Measurements from ENCODE around the gene ARHGAP15.
A peak's percentile ranks its signal among the peaks of the same experiment; 100 is the strongest.

ARHGAP15 gene

DNA sequence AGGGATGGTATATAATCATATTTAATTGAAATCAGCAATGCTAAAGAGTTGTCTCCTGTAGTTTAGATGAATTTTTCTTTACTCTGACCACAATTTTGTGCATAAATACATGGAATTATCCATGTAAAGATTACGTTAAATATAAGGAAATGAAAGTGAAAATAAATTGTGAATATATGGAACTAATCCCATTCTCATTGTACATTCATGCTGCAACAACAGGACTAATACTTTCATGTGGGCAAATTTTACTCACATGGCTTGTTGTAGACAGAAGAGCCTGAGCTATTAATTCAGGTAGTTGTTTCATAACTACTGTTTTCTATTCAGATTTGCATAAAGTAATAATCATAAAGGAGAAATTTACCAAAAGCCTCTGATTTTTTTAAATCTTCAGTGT is 357.8 kb downstream of the ARHGAP15 start:
- DNase-seq (ENCODE audit: low spot score), result no peak

DNA sequence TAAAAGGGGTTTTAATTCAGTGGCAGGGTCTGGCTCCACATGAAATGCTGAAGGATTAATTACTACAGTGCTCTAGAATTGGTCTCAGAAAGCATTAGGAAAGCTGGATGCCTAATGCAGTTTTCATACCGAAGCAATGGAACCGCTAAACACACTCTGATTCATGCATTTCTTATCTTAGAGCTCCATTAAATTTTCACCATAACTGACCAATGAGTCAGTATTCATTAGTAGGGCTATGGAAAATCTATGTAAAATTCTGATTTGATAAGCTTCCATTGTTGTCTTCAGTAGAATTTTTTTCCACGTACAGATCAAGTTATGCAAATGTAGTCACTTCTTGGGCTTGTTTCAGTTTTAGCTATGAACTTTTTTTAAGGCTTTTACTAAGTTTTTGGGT is 359.9 kb downstream of the ARHGAP15 start:
- peak; percentile 18 for DNase-seq (ENCODE audit: low spot score)

DNA sequence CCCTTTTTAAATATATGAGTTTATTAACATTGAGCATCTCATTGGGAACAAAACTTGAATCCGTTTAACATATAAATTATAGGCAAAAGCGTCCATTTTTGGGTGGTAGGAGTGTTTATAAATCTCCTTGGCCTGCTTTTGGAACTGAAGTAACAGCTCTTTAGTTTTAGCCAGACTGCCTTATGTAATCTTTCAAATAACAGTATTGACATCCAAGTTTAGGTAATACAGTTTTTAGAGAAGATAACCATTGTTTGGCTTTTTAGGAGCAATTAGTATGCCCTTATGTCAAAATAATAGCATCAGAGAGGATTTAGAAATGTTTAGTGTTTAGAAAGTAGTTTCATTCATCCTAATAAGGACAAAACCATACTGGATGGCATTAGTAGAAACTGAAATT is 361.9 kb downstream of the ARHGAP15 start:
- no peak for DNase-seq (ENCODE audit: low spot score)

DNA sequence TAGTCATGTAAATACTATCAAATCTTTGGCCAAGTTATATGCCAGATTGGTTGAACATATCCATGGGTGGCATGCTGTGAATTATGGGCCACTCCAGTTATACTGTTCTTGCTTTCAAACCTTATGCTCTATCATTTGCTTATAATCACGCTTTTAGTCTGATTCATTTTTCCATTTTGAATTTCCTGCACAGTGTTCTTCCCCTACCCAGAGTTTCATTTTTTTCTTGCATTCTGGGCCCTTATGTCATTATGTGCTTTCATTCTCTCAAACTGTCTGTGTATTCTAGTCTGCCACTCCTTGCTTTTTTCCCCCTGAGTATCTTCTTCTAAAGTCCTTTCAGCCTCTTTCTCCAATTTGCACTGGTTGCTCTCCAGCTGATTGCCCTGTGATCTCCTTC is 364.1 kb downstream of the ARHGAP15 start:
- no peak for DNase-seq (ENCODE audit: low spot score)

DNA sequence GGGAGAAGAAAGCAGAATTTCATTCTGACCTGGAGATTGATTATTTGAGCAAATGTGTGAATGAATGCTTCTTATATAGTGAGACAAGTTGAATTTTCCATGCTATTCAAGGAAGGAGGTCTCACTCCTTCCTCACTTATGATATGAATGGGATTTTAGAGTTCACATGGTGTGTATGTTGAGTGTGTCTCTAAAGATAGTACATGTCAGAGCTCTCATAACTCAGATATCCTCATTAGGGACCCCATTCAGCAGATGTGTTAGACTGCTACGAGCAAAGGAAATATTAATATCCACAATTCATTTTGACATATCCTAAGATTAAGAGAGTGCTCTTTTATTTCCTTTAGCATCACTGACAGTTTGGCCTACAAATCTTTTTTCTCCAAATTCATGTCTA is 368.5 kb downstream of the ARHGAP15 start:
- no peak for DNase-seq (ENCODE audit: low spot score)

DNA sequence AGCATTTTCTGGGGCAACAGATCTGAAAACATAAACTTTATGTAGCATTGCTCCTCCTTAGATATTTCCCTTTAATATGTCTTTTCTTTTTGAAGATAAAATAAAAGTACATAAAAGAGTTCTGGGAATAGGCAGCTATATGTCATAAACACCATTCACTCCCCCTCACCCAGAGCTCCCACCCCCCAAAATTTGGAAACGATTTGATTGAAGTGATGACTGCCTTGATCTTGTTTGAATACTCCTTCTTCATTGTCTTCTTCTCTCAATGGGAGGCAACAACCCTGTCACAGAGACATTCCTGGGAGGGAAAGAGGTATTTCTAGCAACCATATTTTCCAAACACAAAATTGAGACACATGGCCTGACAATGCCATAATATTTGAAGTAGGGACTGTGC is 369.3 kb downstream of the ARHGAP15 start:
- no peak for DNase-seq (ENCODE audit: low spot score)

DNA sequence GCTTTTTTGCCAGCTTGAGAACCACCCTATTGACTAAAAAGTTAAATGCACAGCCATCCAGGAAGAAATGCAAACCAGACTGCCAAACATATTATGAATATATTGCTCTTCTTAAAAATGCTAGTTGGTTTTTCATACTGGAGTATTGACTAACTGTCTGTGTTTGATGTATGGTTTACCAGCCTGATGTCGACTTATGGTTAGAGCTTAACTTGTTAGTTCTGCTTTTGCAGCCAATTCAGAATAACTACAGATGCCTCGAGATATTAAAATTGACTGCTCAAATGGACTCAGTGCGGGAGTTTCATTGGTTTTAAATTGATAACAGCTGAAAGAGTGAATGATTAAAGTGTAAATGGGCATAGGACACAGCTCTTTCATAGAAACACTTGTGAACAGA is 369.8 kb downstream of the ARHGAP15 start:
- no peak for DNase-seq (ENCODE audit: low spot score)

DNA sequence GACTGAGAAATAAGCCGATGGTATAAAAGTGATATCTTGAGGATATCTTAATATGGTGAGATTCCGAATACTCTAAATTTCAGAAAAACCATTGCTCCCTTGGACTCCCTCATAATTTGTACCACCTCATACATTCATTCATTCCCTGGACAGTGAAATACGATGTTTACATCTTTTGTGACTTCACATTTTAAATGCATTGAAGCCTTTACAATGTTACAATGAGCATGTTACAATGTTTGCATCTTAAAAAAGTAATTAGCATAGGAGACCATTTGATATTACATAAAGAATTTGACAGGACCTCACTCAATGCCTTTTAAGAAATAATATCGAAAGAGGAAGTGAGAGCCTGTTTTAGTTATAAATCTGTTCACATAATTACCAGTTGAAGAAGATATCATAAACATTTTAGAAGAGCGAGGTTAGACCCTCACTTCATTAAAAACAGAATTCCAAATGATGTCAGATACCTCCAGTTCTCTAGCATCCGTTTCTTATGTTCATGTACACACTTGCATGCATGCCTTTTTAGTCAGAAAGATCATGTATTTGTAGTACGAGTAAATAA is 372.0 kb downstream of the ARHGAP15 start:
- DNase-seq (ENCODE audit: low spot score), result no peak

DNA sequence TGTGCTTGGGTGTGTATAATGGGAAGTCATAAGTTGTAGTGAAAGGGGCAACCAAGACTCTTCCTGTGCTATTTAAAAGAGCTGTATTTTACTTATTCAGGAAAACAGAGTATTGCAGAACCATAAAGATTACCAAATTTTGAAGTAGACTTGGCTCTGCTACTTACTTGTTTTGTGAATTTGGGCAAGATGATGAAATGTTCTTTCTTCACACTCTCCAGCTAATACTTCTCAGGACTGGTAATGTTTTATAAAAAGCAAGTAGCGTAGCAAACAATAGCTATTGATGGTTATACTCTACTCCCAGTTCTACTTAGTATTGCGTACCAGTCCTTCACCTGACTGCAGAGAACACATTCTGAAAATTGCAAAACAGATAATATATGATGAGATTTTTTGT is 374.1 kb downstream of the ARHGAP15 start:
- no peak for DNase-seq (ENCODE audit: low spot score)

DNA sequence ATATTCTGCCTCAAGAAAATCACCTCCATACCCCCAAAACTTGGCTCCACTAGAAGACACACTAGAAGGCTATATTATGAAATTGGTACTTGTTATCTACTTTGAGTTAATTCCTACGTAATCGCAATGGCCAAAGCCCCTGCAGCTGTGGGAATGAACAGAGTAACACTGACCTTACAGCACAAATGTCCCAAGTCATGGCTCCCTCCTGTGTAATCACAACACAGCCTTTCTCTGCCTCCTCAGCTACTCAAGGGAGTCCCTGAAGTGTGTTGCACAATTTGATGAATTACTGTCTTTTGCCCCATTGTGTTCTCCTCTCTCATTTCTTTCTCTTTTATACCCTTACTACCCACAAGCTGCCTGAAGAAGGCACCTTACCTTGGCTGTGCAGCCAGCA is 375.2 kb downstream of the ARHGAP15 start:
- no peak for DNase-seq (ENCODE audit: low spot score)

DNA sequence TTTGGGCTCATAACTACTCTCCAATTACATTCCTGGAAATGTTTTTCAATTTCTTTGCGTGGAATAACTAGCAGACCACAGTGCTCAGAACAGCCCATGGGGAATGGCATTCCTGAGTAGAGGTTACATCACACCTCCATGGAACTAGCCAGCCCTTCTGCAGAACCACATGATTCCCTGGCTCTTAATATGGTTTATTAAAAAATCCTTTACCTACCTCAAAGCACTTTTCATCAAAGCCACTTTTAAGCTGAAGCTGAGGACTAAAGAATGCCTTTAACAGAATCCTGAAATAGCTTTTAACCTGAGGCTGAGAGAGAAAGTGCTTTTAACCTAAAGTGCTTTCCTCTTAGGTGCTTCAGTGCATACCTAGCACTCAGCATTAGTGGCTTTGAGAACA is 376.3 kb downstream of the ARHGAP15 start:
- no peak for DNase-seq (ENCODE audit: low spot score)

DNA sequence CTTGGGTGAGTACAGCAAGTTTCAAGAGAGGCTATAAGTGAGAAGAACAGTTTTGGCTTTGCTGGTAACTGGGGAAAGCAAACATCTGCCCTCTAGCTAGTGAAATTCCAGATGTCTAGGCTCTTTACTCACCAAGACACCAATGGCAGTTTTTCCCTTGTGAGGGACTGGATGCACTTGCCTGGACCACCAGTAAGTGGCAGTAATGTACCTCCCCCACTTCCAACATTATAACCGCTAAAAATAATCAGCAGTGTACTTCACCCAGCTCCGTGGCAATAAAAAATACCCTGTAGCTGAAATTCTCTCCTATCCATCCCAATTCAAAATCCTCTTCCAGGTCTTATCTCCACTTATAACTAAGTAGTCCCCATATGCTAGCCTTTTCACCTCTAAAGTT is 383.9 kb downstream of the ARHGAP15 start:
- peak; percentile 78 for DNase-seq (ENCODE audit: low spot score)

DNA sequence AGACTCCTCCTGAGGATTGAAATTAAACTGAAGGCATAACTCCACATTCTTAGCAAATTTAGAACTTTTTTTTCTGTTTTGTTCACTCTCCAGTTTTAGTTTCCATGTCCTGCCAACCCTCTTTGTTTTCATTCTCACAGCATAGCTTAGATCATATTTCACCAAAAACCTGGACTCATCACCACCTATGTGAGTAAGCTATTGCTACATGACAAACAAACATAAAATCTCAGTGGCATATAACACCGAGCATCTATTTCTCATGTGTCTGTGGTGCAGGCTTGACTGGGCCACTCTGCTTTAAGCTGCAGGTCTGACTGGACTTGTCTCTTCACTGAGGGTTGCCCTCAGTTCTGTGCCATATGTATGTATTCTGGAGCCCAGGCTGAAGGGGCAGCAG is 385.2 kb downstream of the ARHGAP15 start:
- peak; percentile 42 for DNase-seq (ENCODE audit: low spot score)

DNA sequence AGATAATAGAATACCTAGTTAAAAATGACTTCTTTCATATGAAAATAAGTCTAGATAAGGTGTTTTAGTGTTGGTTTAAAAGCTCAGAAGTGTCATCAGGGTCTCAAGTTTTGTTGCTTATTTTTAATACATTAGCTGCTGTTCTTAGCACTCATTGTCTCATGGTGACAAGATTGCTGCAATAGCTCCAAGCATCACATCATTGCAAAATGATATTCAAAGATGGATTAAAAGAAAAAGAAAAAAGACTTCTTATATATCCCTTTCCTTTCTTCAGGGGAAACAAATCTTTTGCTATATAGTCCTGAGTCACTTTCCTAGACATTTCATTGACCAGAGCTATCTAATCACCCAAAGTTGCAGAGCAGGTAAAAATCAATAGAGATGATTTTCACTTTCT is 386.1 kb downstream of the ARHGAP15 start:
- DNase-seq (ENCODE audit: low spot score), result no peak

DNA sequence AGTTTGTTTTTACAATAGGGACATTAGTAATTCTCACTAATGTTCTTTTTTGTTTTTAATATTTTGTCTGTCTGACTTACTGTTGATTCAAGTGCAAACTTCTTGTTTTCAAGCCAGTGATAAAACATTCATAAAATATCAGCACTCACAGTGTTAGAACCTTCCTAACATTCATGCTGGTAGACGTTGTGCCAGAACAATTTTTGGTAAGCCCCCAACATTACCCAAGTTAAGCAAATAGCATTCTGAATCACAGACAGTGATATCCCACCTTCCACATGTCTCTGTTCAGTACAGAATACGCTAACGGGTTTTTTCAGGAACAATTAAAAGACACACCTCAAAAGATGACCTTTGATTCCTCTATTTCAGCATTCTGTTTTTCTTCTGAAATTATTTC is 390.3 kb downstream of the ARHGAP15 start:
- no peak for DNase-seq (ENCODE audit: low spot score)

DNA sequence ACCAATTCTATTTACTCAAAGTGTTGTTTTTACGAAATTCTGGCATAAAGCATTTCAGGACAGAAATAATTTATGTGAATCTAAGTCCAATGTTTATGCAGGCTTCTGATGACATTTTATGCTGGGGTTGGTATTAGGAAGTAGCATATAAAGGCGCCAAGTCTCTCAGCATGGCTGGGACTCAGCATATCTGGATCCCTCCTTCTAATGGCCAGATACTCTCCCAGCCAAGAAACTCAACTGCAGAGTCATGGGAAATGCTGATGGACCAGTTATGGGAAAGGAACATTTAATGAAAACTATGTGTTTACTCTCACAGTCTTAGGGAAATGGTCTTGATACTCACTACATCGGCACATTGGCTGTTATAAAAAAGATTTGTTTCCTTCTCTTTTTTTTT is 392.2 kb downstream of the ARHGAP15 start:
- no peak for DNase-seq (ENCODE audit: low spot score)

DNA sequence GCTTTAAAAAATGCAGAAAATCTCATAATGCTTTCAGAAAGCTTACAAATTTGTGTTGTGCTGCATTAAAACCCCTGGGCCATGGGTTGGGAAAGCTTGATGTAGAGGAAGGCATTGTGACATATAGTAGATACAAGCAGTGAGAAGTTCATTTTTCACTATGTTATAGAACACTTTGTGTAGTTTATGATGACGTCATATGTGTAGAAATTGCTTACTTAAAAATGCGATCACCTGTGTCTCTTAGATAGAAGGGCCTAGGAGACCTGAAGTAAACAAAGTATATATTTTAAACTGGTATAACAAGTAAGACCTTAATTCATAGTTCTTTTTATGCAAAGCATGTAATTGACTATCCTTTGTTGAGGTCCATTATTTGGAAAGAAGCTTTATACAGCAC is 393.5 kb downstream of the ARHGAP15 start:
- DNase-seq (ENCODE audit: low spot score), result no peak

DNA sequence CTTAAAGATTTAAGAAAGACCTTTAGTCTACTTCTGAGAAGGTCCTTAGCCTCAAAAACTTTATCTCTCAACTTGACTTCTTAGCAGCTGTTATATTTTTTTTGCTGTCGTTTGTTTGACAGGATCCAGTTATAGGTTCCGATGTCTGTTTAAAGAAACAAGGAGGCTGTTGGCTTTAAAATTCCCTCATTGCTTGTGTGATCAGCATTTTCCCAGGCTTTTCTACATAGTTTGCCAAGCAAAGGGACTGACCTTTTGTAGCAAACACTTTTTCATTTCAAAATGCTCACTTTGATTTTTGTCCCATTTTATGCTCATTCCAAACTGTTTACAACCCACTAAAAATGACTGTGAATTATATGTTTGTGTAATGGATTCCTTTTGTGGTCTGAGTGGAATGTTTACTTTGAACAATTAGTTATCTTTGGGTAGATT is 394.9 kb downstream of the ARHGAP15 start:
- DNase-seq (ENCODE audit: low spot score), result peak; percentile 44

DNA sequence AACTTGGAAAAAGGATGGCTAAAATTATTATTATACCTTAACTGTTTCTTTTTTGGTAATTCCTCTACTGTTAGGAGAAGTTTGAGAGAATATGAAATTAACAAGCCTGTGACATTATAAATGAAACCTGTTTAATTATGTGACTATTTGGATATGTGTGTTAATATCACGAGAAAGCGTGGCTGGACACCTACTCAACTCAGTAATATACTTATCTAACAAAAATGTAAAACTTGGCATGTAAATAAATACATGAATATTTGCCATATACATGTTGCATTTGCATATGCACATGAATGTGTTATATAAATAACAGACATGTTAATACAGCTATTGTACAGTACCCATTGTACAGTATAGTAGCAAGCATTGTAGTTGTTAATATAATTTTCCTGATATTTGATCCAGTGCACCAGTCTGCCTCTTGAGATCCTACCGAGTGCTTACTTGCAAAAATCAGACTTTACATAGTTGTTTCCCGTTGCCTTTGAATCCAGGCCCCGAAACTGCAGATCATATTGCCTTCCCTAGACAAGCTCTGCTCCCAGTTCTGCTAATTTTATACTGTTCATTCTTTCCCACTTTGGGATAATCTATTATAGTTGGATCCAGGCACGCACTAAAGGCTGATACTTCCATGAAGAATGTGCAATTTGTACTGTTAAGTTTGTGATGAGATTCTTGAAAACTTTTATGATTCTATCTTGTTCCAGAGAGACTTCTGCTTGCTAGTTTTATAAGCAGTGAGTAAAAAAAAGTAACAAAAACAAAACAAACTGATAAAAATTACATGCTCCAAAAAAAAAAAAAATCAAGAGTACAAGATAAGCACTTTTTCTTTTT is 395.6 kb downstream of the ARHGAP15 start:
- peak; percentile 30 for DNase-seq (ENCODE audit: low spot score)

DNA sequence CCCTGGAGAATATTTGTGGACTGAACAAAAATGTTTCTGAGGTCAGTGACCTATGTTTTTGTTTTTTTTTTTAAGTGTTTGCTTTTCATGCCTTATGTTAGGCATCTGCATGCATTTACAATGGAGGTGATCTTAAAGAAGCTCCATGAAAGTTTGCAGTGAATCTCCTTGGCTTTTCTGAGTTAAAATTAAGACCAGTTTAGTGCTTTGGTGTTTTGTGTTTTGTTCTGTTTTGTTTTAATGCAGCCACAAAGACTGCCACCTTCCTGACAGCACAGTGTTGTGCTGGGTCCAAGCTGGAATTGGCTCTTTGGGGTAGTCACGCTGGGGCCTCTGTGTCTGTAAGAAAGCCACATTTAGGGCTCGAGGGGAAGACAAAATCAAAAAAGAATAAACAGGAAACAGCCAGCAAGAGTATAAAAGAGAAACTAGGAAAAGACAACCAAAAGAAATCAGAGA is 396.2 kb downstream of the ARHGAP15 start:
- no peak for DNase-seq (ENCODE audit: low spot score)

DNA sequence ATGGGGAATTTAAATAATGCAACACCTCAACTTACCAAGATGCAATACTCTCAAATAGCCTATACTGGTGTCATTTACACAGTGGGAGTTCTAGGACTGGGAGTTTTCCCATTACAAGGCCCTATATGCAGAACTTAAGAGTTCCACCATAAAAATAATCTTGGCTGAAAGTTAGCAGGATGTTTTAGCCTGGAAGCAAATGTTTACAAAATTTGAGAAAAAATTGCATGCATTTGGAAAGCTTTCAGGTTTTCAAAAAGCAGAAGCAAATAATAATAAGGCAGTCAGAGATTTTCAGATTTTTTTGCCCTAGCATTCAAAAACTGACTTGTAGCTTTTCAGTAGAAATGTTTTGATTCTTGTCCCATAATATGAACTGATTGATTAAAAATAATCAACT is 397.3 kb downstream of the ARHGAP15 start:
- no peak for DNase-seq (ENCODE audit: low spot score)

DNA sequence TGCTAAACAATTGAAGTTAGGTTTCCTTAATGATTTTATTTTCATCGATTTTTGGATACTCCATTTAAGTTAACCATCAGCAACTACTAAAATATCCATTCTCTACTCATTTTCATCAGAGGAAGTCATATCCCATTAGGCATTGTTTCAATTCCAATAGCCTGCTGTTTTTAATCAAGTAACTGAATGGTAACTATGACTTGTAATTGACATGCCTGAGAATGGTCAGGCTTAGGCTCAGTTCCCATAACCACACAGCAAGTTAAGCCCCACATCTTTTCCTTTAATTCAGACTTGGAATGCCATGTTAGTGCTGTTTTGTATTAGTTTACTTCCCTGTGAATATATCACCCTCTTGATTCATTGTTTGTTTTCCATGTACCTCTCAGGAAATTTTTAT is 398.8 kb downstream of the ARHGAP15 start:
- DNase-seq (ENCODE audit: low spot score), result peak; percentile 50

DNA sequence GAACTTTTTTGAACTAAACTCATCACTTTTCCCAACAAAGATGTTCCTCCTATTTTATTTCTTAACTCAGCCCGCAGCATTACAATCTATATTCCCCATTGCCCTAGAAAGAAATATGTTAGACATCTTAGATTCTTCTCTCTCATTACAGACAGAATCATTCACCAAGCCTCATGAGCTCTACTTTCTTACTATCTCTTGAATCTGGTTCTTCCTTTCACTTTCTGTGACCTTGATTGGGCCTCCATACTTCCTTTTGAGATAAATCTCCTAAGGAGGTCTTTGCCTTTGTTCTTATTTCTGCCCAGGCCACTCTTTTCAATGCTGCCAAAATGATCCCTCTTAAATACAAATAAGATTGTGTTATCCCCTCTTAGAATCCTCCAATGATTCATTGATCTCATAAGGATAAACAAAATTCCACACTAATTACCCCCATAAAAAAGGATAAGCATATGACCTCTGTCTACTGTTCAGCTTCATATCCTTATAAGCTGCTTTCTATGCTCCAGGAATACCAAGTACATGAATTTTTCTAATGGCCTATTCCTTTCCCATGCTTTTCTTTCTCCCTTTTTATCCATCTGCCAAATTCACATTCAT is 400.0 kb downstream of the ARHGAP15 start:
- no peak for DNase-seq (ENCODE audit: low spot score)
